ENCODE data around the gene TSPOAP1. TPM values are rescaled to one million over a fixed set of nuclear protein-coding genes. Genes with fewer than 3 reads are reported as not detected.
"Not testable (repeated sequence)": the region's sequence is repeated elsewhere in the genome, so short reads cannot be mapped to it uniquely, and the experiment has no call there.

Gene TSPOAP1
- total and polyA plus RNA-seq, 2 of the 13 experiments (the other 11 are each of a cell fraction or from before 2014, with no cell fraction given), result not detected

- FAIRE-seq; in situ Hi-C loops (cut with HindIII; ENCODE audit: extremely low pct_ligation_motif_present, low pct_unique_long_range_greater_than_20kb); CTCF ChIA-PET (ENCODE audit: low intra/inter-chr PET ratio, low total read pairs): not testable (repeated sequence)
Observed at GRCh38 chr17:58341136-58341860, 12.7 kb upstream of the TSPOAP1 start.

GRCh38 chr17:58340405-58340876 is 11.8 kb upstream of the TSPOAP1 start:
- H2AFZ ChIP-seq (ENCODE audit: low read length), result no peak overlapping the region

More at GRCh38 chr17:58341136-58341860, 12.7 kb upstream of the TSPOAP1 start:
- H3K4me3 ChIP-seq (replicated peaks in 1 of 3; ENCODE audit: insufficient read depth in 1 of 3, low read depth in 2 of 3, low read length in 3 of 3); H3K9ac ChIP-seq (ENCODE audit: insufficient read depth, low read depth, low read length); H3K4me2 ChIP-seq (ENCODE audit: low read depth, low read length); H3K27me3 ChIP-seq (ENCODE audit: control insufficient read depth in 1 of 2, insufficient read depth in 2 of 2, low read length in 2 of 2); H3K9me3 ChIP-seq (ENCODE audit: low read length); intact Hi-C loops (cut with micrococcal nuclease; ENCODE audit: unreplicated experiment); ATAC-seq; DNase-seq (ENCODE audit: low spot score); H2AFZ ChIP-seq (ENCODE audit: low read length); H3K79me2 ChIP-seq (ENCODE audit: insufficient read depth, low read length); H3K27ac ChIP-seq (ENCODE audit: extremely low read length, insufficient read depth, low read length); BruUV-seq (replicated peaks); H4K20me1 ChIP-seq (ENCODE audit: insufficient read depth, low read length): not testable (repeated sequence)
- peaks cover 14 to 26% of the 10 kb centered on the region in 2 experiments for H3K36me3 ChIP-seq (replicated peaks in 1 of 2; ENCODE audit: control insufficient read depth in 1 of 2, insufficient read depth in 2 of 2, low read length in 2 of 2)
- 97% methylated on average over 11 of the region's 11 CpGs for WGBS (ENCODE audit: low lambda C conversion rate)
- POLR2A ChIA-PET, result interaction anchor here (0.7 to 5.3 kb wide), 5 partner anchors 11 to 76 kb away, joined by 3 to 26 read pairs (median 19); partner anchors contain the start of genes RNF43 and SUPT4H1
- H3K4me1 ChIP-seq (ENCODE audit: insufficient read depth, low read length), result peaks cover 34% of the 10 kb centered on the region

More at GRCh38 chr17:58340405-58340876, 11.8 kb upstream of the TSPOAP1 start:
- in situ Hi-C loops (cut with HindIII; ENCODE audit: extremely low pct_ligation_motif_present, low pct_unique_long_range_greater_than_20kb), result no loop called here
- no peak overlapping the region for H3K4me2 ChIP-seq (ENCODE audit: low read depth, low read length)
- no peaks in the 10 kb centered on the region for H3K9me3 ChIP-seq (ENCODE audit: low read length)
- H3K4me3 ChIP-seq (replicated peaks in 1 of 3; ENCODE audit: insufficient read depth in 1 of 3, low read depth in 2 of 3, low read length in 3 of 3), result no peak overlapping the region
- peaks cover 43% of the 10 kb centered on the region for H3K4me1 ChIP-seq (ENCODE audit: insufficient read depth, low read length)
- no TSS peak for BruUV-seq (replicated peaks)
- ATAC-seq (no peak), FAIRE-seq (no peak), DNase-seq (ENCODE audit: low spot score) (no peak)
- WGBS (ENCODE audit: low lambda C conversion rate), result 80% methylated on average over 5 of the region's 5 CpGs
- H3K36me3 ChIP-seq (replicated peaks in 1 of 2; ENCODE audit: control insufficient read depth in 1 of 2, insufficient read depth in 2 of 2, low read length in 2 of 2), result peaks cover 7 to 17% of the 10 kb centered on the region in 2 experiments; a peak in 4 of 5 replicates
- ChIA-PET POLR2A (interaction anchor here (0.6 to 5.3 kb wide), 4 partner anchors 12 to 99 kb away, joined by 3 to 25 read pairs (median 14); partner anchors contain the start of genes RNF43 and SUPT4H1), CTCF (ENCODE audit: low intra/inter-chr PET ratio, low total read pairs) (no interaction called here)
- TF ChIP-seq REL (CRISPR knock-in tag; conservative IDR thresholded peaks at IDR 0.05), result no peak
- TF ChIP-seq ZNF598 (CRISPR knock-in tag; IDR thresholded peaks at IDR 0.05; ENCODE audit: borderline replicate concordance), result no peak
- no peak for TF ChIP-seq CEBPZ (IDR thresholded peaks at IDR 0.05; ENCODE audit: low read length)
- no peak for TF ChIP-seq ZNF766 (CRISPR knock-in tag; IDR thresholded peaks at IDR 0.05; ENCODE audit: borderline replicate concordance)
- peak; percentile 18 for TF ChIP-seq AGO2 (optimal IDR thresholded peaks at IDR 0.05; ENCODE audit: low read depth, low read length)
- no peak for TF ChIP-seq ZNF235 (CRISPR knock-in tag; IDR thresholded peaks at IDR 0.05; ENCODE audit: borderline replicate concordance)
- no peak overlapping the region for H3K9ac ChIP-seq (ENCODE audit: insufficient read depth, low read depth, low read length)
- no peaks in the 10 kb centered on the region for H3K79me2 ChIP-seq (ENCODE audit: insufficient read depth, low read length)
- no peaks in the 10 kb centered on the region for H4K20me1 ChIP-seq (ENCODE audit: insufficient read depth, low read length)
- H3K27me3 ChIP-seq (ENCODE audit: control insufficient read depth in 1 of 2, insufficient read depth in 2 of 2, low read length in 2 of 2), result no peaks in the 10 kb centered on the region
- intact Hi-C loops (cut with micrococcal nuclease; ENCODE audit: unreplicated experiment), result no loop called here
- H3K27ac ChIP-seq (ENCODE audit: extremely low read length, insufficient read depth, low read length), result no peak overlapping the region

All from HepG2 (cell line).